K562 (cell line): ENCODE data around the gene MAD1L1. TPM values are rescaled to one million over a fixed set of nuclear protein-coding genes. Genes with fewer than 3 reads are reported as not detected.

Experiments
- ATAC-seq: fragments of 200-7000 bp; cut with Tn5 transposase; 3 replicates; pipeline ENCODE4 v1.9.1; 2020; ENCODE audit warnings: moderate library complexity
- BruUV-seq: library from RNA; stranded (reverse); fragments of 400-500 nt; replicated peaks from 2 replicates; lab custom pipeline; 2021; lab: Mats Ljungman, UMichigan
- CTCF ChIA-PET: fragments of 300-600 bp; formaldehyde crosslinking; extraction: SDS; loops from one replicate; lab custom pipeline; 2021; ENCODE audit warnings: low intra/inter-chr PET ratio; lab: Yijun Ruan, JAX
- POLR2A ChIA-PET: fragments of 300-600, 350-650 bp; sonication (Branson Sonifier 250); formaldehyde crosslinking; extraction: SDS; loops from one replicate; lab custom pipeline; 2021; ENCODE audit warnings: antibody characterized with exemption, inconsistent platforms; lab: Yijun Ruan, JAX
- DNase-seq, 4 experiments: peaks; one replicate each; pipeline versions ENCODE4 v3.0.0 to v3.0.0-alpha.2; 2011 to 2018; ENCODE audit warnings: low spot score in 3 of 4, mixed read lengths in 3 of 4; ENCODE audit errors: extremely low read depth in 1 of 4
- FAIRE-seq: peaks from 2 replicates; lab custom pipeline; 2011; peaks lifted over from hg19 to GRCh38; lab: Jason Lieb, UNC
- H2AFZ ChIP-seq: 2 replicates; pipeline ENCODE4 v1.6.0; 2011; ENCODE audit warnings: low read depth, low read length, control low read depth, inconsistent platforms
- H3K27ac ChIP-seq: fragments of 200-600 bp; 3 replicates; pipeline ENCODE4 v1.8.0; 2011; ENCODE audit warnings: low read depth, mild to moderate bottlenecking, control low read depth, inconsistent platforms, low read length, moderate library complexity, mixed read lengths; ENCODE audit errors: extremely low read depth
- H3K27me3 ChIP-seq, 2 experiments: fragments of 300-600 bp in 1 of 2; 2 replicates in 1 of 2; 3 replicates in 1 of 2; pipeline versions ENCODE4 v1.6.0 to v1.8.0; 2011; ENCODE audit warnings: inconsistent platforms in 2 of 2, low read length in 2 of 2, mild to moderate bottlenecking in 1 of 2, mixed read lengths in 1 of 2, moderate library complexity in 1 of 2; ENCODE audit not compliant: control insufficient read depth in 2 of 2, insufficient read depth in 2 of 2
- H3K36me3 ChIP-seq: fragments of 300-600 bp; 3 replicates; pipeline ENCODE4 v1.8.0; 2011; ENCODE audit warnings: mild to moderate bottlenecking, low read length, inconsistent platforms; ENCODE audit not compliant: control insufficient read depth, insufficient read depth
- H3K4me1 ChIP-seq, 2 experiments: fragments of 200-600 bp in 1 of 2; replicated peaks in 1 of 2; 2 replicates in 1 of 2; 3 replicates in 1 of 2; pipeline versions ENCODE4 v1.5.1 to v1.8.0; 2011; ENCODE audit warnings: inconsistent platforms in 2 of 2, low read length in 2 of 2, mild to moderate bottlenecking in 1 of 2, mixed read lengths in 1 of 2, moderate library complexity in 1 of 2; ENCODE audit not compliant: control insufficient read depth in 2 of 2, insufficient read depth in 2 of 2
- H3K4me2 ChIP-seq: 2 replicates; pipeline ENCODE4 v1.6.1; 2011; ENCODE audit warnings: low read length, control low read depth, inconsistent platforms, mixed read lengths; ENCODE audit not compliant: insufficient read depth
- H3K4me3 ChIP-seq: fragments of 200-600 bp; sonication (generic), shearing (Covaris generic); 2 replicates; pipeline ENCODE4 v1.5.1; 2016; ENCODE audit warnings: control low read depth, inconsistent platforms
- H3K79me2 ChIP-seq: fragments of 200-600 bp; 3 replicates; pipeline ENCODE4 v1.8.0; 2011; ENCODE audit warnings: low read length, inconsistent platforms; ENCODE audit not compliant: control insufficient read depth, insufficient read depth
- H3K9ac ChIP-seq, 2 experiments: 2 replicates each; pipeline versions ENCODE4 v1.6.0 to v1.6.1; 2011; ENCODE audit warnings: low read depth in 2 of 2, low read length in 2 of 2, control low read depth in 1 of 2, inconsistent platforms in 1 of 2, mild to moderate bottlenecking in 1 of 2, mixed read lengths in 1 of 2; ENCODE audit not compliant: insufficient read depth in 1 of 2
- H3K9me1 ChIP-seq: one replicate; pipeline ENCODE4 v1.6.0; 2011; ENCODE audit warnings: inconsistent platforms, mild to moderate bottlenecking, low read length, moderate library complexity; ENCODE audit not compliant: control insufficient read depth, insufficient read depth
- H3K9me3 ChIP-seq: replicated peaks from 2 replicates; pipeline ENCODE4 v1.5.1; 2011; ENCODE audit warnings: low read depth, low read length, inconsistent platforms; ENCODE audit not compliant: control insufficient read depth, insufficient read depth
- H4K20me1 ChIP-seq: replicated peaks from 2 replicates; pipeline ENCODE4 v1.6.1; 2011; ENCODE audit warnings: low read length, inconsistent platforms, mixed read lengths; ENCODE audit not compliant: control insufficient read depth, insufficient read depth
- CLOCK ChIP-seq: fragments of 250-450 bp; sonication (Bioruptor Pico); IDR thresholded peaks from 2 replicates; pipeline ENCODE4 v1.4.0; 2020; ENCODE audit warnings: mild to moderate bottlenecking, moderate library complexity, borderline replicate concordance
- HDAC3 ChIP-seq: fragments of 450-650 bp; IDR thresholded peaks from 2 replicates; pipeline ENCODE4 v1.6.1; 2018; ENCODE audit warnings: borderline replicate concordance, mild to moderate bottlenecking, moderate library complexity; ENCODE audit not compliant: partially characterized antibody
- MLX ChIP-seq, 2 experiments: fragments of 450-650 bp in 1 of 2; sonication (generic) in 1 of 2; formaldehyde crosslinking; conservative IDR thresholded peaks; 2 replicates each; pipeline versions ENCODE4 v1.4.0 to v1.8.1; 2020 to 2022; ENCODE audit warnings: mild to moderate bottlenecking in 1 of 2, missing genetic modification reagents in 1 of 2
- MTA1 ChIP-seq: fragments of 450-650 bp; IDR thresholded peaks from 2 replicates; pipeline ENCODE4 v1.6.1; 2017; ENCODE audit warnings: borderline replicate concordance
- NR0B1 ChIP-seq: fragments of 450-650 bp; IDR thresholded peaks from one replicate; pipeline ENCODE4 v1.6.1; 2018; ENCODE audit warnings: mild to moderate bottlenecking, moderate library complexity; ENCODE audit not compliant: partially characterized antibody
- NR3C1 ChIP-seq: sonication (generic); formaldehyde crosslinking; IDR thresholded peaks from 2 replicates; pipeline ENCODE4 v1.8.1; 2022; ENCODE audit warnings: missing genetic modification reagents
- THRA ChIP-seq: fragments of 450-650 bp; IDR thresholded peaks from 2 replicates; pipeline ENCODE4 v1.6.1; 2017; ENCODE audit warnings: mild to moderate bottlenecking, moderate library complexity
- WGBS: fragments of 100-300 bp; shearing (Covaris generic); methylation state at CpG from one replicate; pipeline ENCODE4 v1.1.6; 2016; ENCODE audit warnings: low coverage, mixed read lengths; ENCODE audit not compliant: insufficient coverage; ENCODE audit errors: missing lambda C conversion rate; 5-methylcytosine and 5-hydroxymethylcytosine counted together
- in situ Hi-C: fragments of 300-500 bp; cut with MboI; formaldehyde crosslinking; loops from 4 replicates; pipeline ENCODE4 v1.15.0; 2018; ENCODE audit warnings: inconsistent platforms, mixed read lengths
- intact Hi-C: fragments of 100-400 bp; cut with micrococcal nuclease; formaldehyde crosslinking; loops from 2 replicates; pipeline ENCODE4 v1.14.2; 2022
- polyA plus RNA-seq, 8 experiments: library from polyadenylated mRNA; depleted of rRNA in 4 of 8; stranded (reverse) in 5 of 8; unstranded in 3 of 8; fragments of >200 nt; fragmentation: Nextera tagmentation in 2 of 8; fragmentation: Illumina TruSeq in 1 of 8; extraction: Ambion mirVana in 2 of 8; extraction: Trizol in 1 of 8; gene quantifications; 2 replicates each; pipeline versions ENCODE4 v1.2.1 to v1.2.3, GENCODE V29; 2011 to 2014; ENCODE audit warnings: inconsistent platforms in 1 of 8, missing spikeins in 1 of 8
- total RNA-seq, 7 experiments: library from RNA; depleted of rRNA in 6 of 7; stranded (reverse); fragments of >200 nt in 6 of 7; fragmentation: Illumina TruSeq in 2 of 7; extraction: Trizol in 2 of 7; gene quantifications; 2 replicates each; pipeline versions ENCODE4 v1.2.1 to v1.2.3, GENCODE V29; 2011 to 2021; ENCODE audit warnings: low replicate concordance in 1 of 7

MAD1L1 gene
- total and polyA plus RNA-seq, 9 of the 15 experiments (the other 6 are each of a cell fraction or from before 2014, with no cell fraction given): 1.7 to 89.7 (median 18.0) TPM

GRCh38 chr7:2074691-2075090, 158.1 kb downstream of the MAD1L1 start:
- no TSS peak for BruUV-seq
- CTCF ChIA-PET: no interaction called here
- DNase-seq: no peak
- intact Hi-C loops: no loop called here
- Histone ChIP-seq H3K4me2 (no peak overlapping the region), H3K79me2 (0 out of 3 replicates have a peak, but pooled peaks cover 5% of the 10 kb centered on the region), H3K9me3 (no peaks in the 10 kb centered on the region), H3K27me3 (no peaks in the 10 kb centered on the region), H3K4me3 (no peak overlapping the region), H3K27ac (no peak overlapping the region), H3K9me1 (no peaks in the 10 kb centered on the region), H3K36me3 (no peaks in the 10 kb centered on the region; the same call in 1 of the 3 replicates), H3K4me1 (peaks cover 19 to 70% of the 10 kb centered on the region in 2 experiments), H3K9ac (0 out of 4 replicates have a peak overlapping the region, but pooled peaks of 1 of the 2 experiments have one; percentile 24), H4K20me1 (no peaks in the 10 kb centered on the region), H2AFZ (no peak overlapping the region)
- 84% methylated on average over 10 of the region's 17 CpGs for WGBS
- POLR2A ChIA-PET: no interaction called here
- in situ Hi-C loops: no loop called here
- FAIRE-seq: no peak
- TF ChIP-seq NR3C1 (CRISPR knock-in tag): no peak
- TF ChIP-seq THRA: no peak
- no peak for TF ChIP-seq MLX (CRISPR knock-in tag; conservative IDR thresholded peaks at IDR 0.05)
- no peak for TF ChIP-seq NR0B1
- TF ChIP-seq CLOCK: no peak
- no peak for TF ChIP-seq HDAC3
- no peak for TF ChIP-seq MTA1
- TF ChIP-seq, all 486 proteins: peak for 0
- no peak for ATAC-seq
